ENCODE results near the gene ADGRD1. TPM values are rescaled to one million over a fixed set of nuclear protein-coding genes. Genes with fewer than 3 reads are reported as not detected.
"Not testable (repeated sequence)": the region's sequence is repeated elsewhere in the genome, so short reads cannot be mapped to it uniquely, and the experiment has no call there.

The ADGRD1 gene
- total RNA-seq, 1 donor from 2014 or later, result 108 TPM

GRCh38 chr12:131071234-131071820, 117.6 kb downstream of the ADGRD1 start:
- H3K4me3 ChIP-seq; H3K36me3 ChIP-seq; H3K27ac ChIP-seq; DNase-seq; H3K27me3 ChIP-seq (ENCODE audit: low read depth); H3K9me3 ChIP-seq; ATAC-seq; intact Hi-C loops (cut with DNase I): not testable (repeated sequence)
- H3K4me1 ChIP-seq, result peaks cover 18% of the 10 kb centered on the region

- H3K4me3 ChIP-seq; H3K27me3 ChIP-seq (ENCODE audit: low read depth); ATAC-seq; H3K27ac ChIP-seq; DNase-seq; H3K9me3 ChIP-seq; intact Hi-C loops (cut with DNase I): not testable (repeated sequence)
- H3K36me3 ChIP-seq, result peaks cover 10% of the 10 kb centered on the region
- peaks cover 18% of the 10 kb centered on the region for H3K4me1 ChIP-seq
These were observed 118.2 kb downstream of the ADGRD1 start for GRCh38 chr12:131071950-131072349.

DNA sequence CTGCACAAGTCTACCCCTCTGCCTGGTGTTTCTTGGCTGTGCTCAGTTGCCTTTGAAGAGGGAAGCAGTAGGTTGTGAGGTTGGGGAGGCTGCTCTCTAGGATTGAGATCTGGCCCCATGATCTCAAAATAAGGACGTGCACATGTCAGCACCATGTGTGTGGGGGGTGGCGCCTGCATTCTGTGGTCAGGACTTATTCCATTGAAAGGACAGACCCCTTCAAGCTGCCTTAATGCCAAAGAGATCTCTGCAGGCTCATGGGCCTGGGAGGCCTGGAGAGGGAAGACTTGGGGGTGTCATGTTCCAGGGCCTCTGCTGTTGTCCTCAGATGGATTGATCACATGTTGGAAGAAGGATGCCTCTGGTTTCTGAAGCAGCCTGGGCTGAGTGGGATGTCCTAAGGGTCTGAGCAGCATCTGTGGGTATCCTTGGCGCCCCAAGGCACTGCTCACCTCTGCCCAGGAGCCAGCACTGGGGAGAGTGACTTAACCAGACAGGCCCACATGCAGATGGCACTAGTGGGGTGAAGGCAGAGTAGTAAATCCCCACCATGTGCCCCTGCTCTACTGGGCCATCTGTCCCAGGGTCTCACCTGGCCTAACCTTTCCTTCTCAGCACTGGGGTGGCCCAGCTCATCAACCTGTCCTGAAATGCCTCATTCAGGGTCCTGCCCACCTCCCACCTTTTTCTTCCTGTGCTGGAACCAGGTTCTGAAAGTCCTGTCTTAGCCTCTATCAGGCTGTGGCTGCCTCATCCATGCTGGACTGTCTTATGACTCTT, 118.9 kb downstream of the ADGRD1 start:
- intact Hi-C loops (cut with DNase I), result no loop called here
- Histone ChIP-seq H3K4me3 (no peak overlapping the region), H3K36me3 (peaks cover 16% of the 10 kb centered on the region)

DNA sequence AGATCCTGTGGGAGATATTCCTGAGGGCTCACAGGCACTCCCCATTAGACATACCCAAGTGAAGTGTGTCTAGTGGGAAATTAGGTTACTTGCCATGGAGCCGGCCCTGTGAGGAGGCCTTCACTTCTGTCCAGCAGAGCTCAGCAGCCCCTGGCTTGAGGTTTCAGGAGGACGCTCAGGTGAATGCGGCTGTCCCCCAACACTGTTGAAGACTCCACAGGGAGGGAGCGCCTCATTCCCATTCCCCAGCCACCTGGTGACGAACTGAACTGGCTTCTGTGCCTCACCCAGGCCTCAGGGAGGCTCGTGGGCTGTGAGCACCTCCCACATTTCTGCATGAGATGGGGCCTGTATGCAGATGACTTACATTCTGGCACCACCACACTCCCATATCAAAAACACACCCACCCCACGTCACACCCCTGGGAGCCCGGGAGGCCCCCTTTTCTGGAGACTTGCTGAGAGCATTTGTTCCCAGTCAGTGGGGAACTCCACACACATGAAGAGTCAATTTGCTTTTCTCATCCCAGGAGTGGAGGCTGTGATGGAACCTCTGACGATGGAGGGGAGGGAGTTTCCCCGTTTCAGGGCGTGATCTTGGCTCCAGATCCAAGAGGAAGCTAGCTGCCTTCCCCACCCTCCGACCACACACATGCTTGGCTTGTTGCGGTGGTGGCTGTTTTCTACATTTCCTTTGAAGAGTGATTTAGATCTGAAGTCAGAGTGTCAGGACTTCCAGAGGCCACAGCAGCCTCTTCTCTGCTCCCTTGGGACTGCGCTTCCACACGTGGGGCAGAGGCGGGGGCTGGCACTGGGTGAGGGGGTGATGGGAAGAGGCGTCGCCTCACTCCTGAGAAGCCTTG, 120.7 kb downstream of the ADGRD1 start:
- TF ChIP-seq, protein P1, sequence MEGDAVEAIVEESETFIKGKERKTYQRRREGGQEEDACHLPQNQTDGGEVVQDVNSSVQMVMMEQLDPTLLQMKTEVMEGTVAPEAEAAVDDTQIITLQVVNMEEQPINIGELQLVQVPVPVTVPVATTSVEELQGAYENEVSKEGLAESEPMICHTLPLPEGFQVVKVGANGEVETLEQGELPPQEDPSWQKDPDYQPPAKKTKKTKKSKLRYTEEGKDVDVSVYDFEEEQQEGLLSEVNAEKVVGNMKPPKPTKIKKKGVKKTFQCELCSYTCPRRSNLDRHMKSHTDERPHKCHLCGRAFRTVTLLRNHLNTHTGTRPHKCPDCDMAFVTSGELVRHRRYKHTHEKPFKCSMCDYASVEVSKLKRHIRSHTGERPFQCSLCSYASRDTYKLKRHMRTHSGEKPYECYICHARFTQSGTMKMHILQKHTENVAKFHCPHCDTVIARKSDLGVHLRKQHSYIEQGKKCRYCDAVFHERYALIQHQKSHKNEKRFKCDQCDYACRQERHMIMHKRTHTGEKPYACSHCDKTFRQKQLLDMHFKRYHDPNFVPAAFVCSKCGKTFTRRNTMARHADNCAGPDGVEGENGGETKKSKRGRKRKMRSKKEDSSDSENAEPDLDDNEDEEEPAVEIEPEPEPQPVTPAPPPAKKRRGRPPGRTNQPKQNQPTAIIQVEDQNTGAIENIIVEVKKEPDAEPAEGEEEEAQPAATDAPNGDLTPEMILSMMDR (IDR thresholded peaks at IDR 0.05), result no peak
- H3K4me3 ChIP-seq, result no peak overlapping the region
- intact Hi-C loops (cut with DNase I), result no loop called here
- no peaks in the 10 kb centered on the region for H3K9me3 ChIP-seq
- H3K27ac ChIP-seq, result no peak overlapping the region
- H3K36me3 ChIP-seq, result peaks cover 16% of the 10 kb centered on the region
- DNase-seq (peak; percentile 34), ATAC-seq (peak; percentile 45 to 66)
- no peaks in the 10 kb centered on the region for H3K27me3 ChIP-seq (ENCODE audit: low read depth)
- peaks cover 14% of the 10 kb centered on the region for H3K4me1 ChIP-seq

More for the DNA sequence above, 118.9 kb downstream of the ADGRD1 start:
- TF ChIP-seq, protein P1 (IDR thresholded peaks at IDR 0.05), result no peak
- Histone ChIP-seq H3K27me3 (ENCODE audit: low read depth) (no peaks in the 10 kb centered on the region), H3K4me1 (peaks cover 14% of the 10 kb centered on the region), H3K9me3 (no peaks in the 10 kb centered on the region), H3K27ac (no peak overlapping the region)
- DNase-seq (peak; percentile 34), ATAC-seq (no peak)

DNA sequence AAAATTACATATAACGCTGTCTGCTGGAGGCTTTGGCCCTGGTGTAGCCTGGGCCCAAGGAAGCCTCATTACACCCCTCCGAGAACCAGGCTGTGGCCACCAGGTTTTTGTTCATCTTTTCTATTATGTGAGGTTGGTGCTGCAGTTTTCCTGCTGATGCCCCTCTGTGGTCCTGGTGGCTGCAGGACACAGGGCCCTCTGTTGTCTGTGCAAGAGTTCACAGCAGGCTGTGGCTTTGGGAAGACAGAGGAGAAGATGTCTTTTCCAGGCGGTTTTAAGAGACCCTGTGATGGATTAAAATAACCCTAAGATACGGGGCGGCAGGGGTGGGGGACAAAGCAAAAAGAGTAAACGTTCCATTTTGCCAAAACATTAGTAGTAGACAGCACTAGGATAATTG, 121.5 kb downstream of the ADGRD1 start:
- no peak for ATAC-seq

DNA sequence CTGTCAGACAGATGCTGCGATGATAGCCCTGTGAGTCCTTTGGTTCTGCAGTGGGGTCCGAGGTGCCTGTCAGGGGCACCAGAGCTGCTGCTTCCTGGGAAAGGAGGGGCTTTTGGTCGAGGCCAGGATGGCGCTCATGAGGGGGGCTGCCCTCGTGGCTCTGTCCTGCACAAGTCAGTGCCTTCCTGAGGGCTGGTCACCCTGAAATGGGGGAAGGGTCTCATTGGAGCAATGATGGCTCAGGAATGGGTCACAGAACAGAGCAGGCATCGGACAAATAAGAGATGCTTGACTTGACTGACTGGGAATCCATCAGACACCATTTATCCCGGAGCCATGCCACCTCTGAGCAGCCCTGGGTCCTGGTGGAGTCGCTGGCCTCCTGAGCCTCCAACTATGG, 121.9 kb downstream of the ADGRD1 start:
- Histone ChIP-seq H3K4me1 (peaks cover 14% of the 10 kb centered on the region), H3K27me3 (ENCODE audit: low read depth) (no peaks in the 10 kb centered on the region), H3K36me3 (peaks cover 16% of the 10 kb centered on the region), H3K9me3 (no peaks in the 10 kb centered on the region), H3K27ac (no peak overlapping the region), H3K4me3 (no peak overlapping the region)
- TF ChIP-seq, protein P1 (IDR thresholded peaks at IDR 0.05), result no peak
- ATAC-seq (no peak), DNase-seq (no peak)
- intact Hi-C loops (cut with DNase I), result no loop called here

More for the DNA sequence above, 121.5 kb downstream of the ADGRD1 start:
- Histone ChIP-seq H3K4me1 (peaks cover 14% of the 10 kb centered on the region), H3K27ac (no peak overlapping the region), H3K9me3 (no peaks in the 10 kb centered on the region), H3K27me3 (ENCODE audit: low read depth) (no peaks in the 10 kb centered on the region), H3K36me3 (peaks cover 16% of the 10 kb centered on the region), H3K4me3 (no peak overlapping the region)
- intact Hi-C loops (cut with DNase I), result no loop called here
- no peak for DNase-seq
- TF ChIP-seq, protein P1 (IDR thresholded peaks at IDR 0.05), result no peak

Measured in lower lobe of right lung (tissue), 2 donors.